Left hindlimb (tissue), 1 donor: ENCODE results near the gene BRMS1L.
"Not testable (repeated sequence)": the region's sequence is repeated elsewhere in the genome, so short reads cannot be mapped to it uniquely, and the experiment has no call there.

Experiments
- DNase-seq: peaks from one replicate; pipeline ENCODE4 v3.0.0-alpha.2; 2018

The BRMS1L gene, protein sequence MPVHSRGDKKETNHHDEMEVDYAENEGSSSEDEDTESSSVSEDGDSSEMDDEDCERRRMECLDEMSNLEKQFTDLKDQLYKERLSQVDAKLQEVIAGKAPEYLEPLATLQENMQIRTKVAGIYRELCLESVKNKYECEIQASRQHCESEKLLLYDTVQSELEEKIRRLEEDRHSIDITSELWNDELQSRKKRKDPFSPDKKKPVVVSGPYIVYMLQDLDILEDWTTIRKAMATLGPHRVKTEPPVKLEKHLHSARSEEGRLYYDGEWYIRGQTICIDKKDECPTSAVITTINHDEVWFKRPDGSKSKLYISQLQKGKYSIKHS

GRCh38 chr14:35826218-35826951, at the start of gene BRMS1L:
Gene BRMS1L (plus strand): TSS chr14:35826338. CDS start chr14:35826517, 179 bp downstream.
- DNase-seq = peak; percentile 99

- DNase-seq = no peak
Observed at GRCh38 chr14:35776823-35777222, 49.3 kb upstream of the BRMS1L start.

DNA sequence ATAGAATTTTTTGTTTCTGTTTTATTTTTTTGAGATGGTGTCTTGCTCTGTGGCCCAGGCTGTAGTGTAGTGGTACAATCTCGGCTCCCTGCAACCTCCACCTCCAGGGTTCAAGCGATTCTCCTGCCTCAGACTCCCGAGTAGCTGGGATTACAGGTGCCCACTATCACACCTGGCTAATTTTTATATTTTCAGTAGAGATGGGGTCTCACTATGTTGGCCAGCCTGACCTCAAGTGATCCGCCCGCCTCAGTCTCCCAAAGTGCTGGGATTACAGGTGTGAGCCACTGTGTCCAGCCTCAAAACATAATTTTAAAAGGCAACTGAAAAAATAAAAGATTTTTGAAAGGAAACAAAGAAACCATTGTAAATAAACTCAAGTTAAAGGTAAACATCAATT, 48.6 kb upstream of the BRMS1L start:
- not testable (repeated sequence) for DNase-seq

- no peak for DNase-seq
Observed at GRCh38 chr14:35779368-35779767, 46.8 kb upstream of the BRMS1L start.

- DNase-seq = no peak
Observed at GRCh38 chr14:35783699-35784098, 42.4 kb upstream of the BRMS1L start.

DNA sequence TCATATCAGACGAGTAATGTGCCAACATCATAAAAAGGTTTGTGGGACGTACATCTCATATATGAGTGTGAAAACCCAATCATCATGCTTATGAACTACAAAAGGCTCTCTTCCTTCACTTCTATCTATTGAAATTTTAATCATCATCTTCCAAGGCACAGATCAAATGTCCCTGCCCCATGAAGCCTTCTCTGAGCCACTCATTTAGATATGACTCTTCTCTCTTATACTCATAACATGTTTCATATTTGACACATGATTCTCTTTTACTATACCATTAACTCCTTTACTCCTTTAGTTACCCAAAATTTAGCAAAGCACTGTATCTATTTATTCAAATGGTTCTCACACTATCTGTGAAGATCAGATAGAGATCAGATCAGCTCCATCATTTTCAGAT, 39.3 kb upstream of the BRMS1L start:
- DNase-seq = no peak

GRCh38 chr14:35789651-35790050, 36.5 kb upstream of the BRMS1L start:
- no peak for DNase-seq

DNA sequence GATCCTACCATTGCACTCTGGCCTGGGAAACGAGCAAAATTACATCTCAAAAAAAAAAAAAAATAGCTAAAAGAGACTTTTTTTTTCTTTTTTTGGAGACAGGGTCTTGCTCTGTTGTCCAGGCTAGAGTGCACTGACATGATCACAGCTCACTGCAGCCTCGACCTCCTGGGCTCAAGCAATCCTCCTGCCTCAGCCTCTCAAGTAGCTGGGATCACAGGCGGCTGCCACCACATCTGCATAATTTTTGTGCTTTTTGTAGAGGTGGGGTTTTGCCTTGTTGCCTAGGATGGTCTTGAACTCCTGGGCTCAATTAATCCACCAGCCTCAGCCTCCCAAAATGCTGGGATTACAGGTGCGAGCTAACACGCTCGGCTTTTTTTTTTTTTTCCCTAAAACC, 28.3 kb upstream of the BRMS1L start:
- no peak for DNase-seq

DNA sequence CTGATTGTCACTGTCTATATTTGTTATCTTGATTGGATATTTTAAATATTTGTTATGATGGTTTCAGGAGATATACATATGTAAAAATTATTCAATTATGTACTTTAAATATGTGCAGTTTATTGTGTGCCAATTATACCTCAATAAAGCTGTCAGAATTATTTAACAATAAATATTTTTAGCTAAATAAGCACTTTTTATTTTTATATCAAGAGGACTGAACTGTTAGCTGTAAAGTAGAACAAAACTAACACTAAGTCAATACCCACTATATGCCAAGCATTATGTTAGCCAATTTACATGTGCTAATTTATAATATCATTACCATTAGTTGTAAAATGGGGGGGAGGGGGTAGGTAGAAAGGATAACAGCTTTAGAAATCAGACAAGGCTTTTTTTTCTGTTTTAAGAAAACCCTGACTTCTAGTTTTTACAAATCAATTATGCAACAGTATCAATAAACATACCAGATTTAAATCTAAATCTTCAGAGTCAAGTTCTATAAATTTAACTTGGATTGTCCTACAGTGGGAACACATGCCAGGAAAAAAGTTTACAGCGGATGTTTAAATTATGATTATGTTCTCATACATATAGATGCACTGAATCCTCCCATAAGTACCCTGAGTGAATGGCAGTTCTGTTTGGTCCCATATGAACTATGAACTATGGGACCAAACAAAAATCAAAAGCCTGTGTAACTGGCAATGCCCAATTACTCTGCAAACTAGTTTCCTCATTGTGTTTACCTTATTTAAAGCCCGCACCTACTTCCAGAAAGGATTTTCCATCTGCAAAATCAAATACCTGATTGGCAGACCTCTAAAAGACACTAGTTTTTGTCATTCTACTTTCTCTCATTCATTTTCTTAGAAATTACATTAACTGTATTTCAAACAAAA, 19.9 kb upstream of the BRMS1L start:
- no peak for DNase-seq

- DNase-seq = no peak
Observed at GRCh38 chr14:35807131-35807961, 18.8 kb upstream of the BRMS1L start.

DNA sequence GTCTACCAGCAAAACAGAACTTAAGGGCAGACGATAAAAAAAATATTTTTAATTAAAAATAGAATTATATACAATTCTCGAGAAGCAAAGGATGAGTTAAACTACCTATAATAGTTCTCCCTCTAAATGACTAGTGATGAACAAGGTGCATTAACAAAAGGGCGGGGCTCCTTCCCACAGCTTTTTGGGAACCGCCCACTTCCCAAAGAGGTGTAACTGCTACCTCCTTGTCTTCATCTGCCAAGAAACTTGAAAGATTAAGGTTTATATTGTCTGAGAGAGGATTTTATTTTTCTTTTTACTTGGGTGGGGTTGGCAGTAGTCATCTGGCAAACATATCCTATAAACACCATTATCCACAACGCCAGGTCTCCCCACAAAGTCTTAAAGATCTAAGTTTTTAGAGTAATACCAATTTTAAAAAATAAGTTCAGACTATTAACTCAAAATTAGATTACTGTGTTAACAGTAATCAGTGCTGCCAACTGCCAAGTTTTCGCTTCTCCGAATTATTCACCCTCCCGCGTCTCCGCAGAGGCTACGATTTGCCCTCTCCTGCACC, 18.0 kb upstream of the BRMS1L start:
- no peak for DNase-seq

DNA sequence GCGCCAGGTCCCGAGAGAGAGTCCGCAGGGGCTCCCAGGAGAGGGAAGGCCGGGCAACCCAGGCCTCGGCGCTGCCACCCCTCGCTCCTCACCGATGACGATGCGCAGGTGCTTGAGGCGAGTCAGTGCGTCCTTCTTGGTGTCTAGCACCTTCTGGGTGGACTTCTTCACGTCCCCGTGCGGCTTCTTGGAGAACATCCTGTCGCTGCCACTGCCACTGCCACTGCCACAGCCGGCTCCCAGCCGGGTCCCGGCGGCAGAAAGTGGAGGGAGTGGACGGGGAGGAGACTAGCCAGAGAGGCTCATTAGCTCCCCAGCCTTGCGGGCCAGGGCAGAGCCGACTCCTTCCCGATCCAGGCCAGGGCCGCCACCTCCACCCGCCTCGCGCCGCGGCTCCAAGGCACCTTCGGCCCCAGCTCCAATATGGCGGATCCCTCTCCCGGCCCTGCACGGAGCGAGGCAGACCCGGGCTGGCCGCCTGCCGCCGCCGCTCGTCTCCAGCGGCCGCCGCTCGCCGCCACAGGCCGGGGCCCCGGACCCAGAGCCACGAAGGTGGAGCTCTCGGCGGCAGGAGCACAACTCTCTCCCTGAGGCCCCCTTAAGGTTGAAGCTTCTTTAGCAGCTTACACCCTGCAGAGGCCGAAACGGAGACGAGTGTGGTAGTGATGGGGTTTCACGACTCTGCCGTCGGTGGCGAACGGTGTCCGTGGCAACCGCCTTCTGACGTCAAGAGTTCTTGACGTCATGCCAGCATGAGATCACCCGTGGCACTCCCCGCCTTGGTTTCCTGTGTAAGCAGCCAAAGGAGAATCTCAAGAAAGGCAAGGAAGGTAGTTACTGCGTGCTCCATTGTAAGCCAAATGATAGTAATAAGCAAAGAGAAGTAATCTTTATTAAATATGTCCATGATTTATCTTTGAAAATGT, 17.2 kb upstream of the BRMS1L start, which contains the start of gene RALGAPA1:
RALGAPA1 (minus strand) TSS at position 658 of the 926 bp plus-strand sequence; CDS start at position 198, 460 bp downstream.
- DNase-seq = peak; percentile 95

DNA sequence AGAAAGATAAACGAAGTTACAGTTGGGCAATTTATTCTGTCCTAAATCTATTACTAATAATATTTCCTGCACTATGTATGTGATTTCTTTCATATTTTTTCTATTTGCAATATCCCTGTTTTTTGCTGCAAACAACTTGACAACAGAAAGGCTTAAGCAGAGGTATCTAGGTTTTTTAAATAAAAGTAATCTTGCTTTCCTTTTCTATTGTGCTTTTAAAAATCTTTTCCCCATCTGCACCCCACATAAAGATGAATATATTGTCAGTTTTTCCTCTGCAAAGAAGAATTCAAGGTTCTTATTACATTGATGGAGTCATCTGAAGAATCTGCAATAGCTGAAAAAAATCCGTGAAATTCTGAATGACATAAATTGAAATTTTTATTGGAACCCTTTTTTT, 16.5 kb upstream of the BRMS1L start:
- no peak for DNase-seq

- DNase-seq = no peak
Observed at GRCh38 chr14:35810963-35811362, 15.2 kb upstream of the BRMS1L start.

DNA sequence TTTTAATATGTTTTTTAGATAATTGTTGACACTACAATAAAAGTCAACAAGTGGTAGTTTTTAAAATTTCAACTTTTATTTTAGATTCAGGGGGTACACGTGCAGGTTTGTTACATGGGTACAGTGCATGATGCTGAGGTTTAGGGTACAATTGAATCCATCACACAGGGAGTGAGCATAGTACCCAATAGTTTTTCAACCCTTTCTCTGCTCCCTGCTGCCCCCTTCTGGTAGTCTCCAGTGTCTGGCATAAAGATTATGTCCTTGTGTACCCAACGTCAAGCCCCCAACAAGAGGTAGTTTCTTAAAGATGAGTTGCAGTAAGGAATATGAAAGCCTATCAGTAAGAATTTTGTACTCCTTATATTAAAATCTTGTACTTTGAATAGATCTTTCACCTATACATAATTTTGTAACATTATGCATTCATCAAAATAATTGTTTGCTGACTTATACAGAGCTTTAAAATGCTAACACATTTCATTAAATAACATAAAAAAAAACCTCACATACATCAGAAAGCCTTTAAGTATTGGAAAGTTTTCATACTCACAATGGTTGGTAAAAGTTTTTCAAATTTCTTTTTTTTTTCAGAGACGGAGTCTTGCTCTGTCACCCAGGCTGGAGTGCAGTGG, 11.7 kb upstream of the BRMS1L start:
- DNase-seq = no peak

GRCh38 chr14:35818346-35819115, 7.6 kb upstream of the BRMS1L start:
- no peak for DNase-seq

- DNase-seq = no peak
Observed at GRCh38 chr14:35819591-35820540, 6.3 kb upstream of the BRMS1L start.
